Thyroid gland (tissue), 4 donors: ENCODE data around the gene PRSS50. TPM values are rescaled to one million over a fixed set of nuclear protein-coding genes. Genes with fewer than 3 reads are reported as not detected.

Experiments
- DNase-seq, 2 donors: peaks; one replicate each; pipeline ENCODE4 v3.0.0-alpha.2; 2019
- H3K27ac ChIP-seq, 3 donors: fragments of 200-600 bp; sonication (generic); 1 replicate in 2 of 3; 2 replicates in 1 of 3; pipeline ENCODE4 v1.5.1; 2016 to 2019; ENCODE audit warnings: mild to moderate bottlenecking in 1 of 3, moderate library complexity in 1 of 3
- H3K27me3 ChIP-seq: fragments of 200-600 bp; sonication (generic); one replicate; pipeline ENCODE4 v1.5.1; 2019
- H3K36me3 ChIP-seq, 2 donors: fragments of 200-600 bp; sonication (generic); one replicate each; pipeline ENCODE4 v1.5.1; 2016 to 2019
- H3K4me1 ChIP-seq, 2 donors: fragments of 200-600 bp; sonication (generic); one replicate each; pipeline ENCODE4 v1.5.1; 2017 to 2019
- H3K4me3 ChIP-seq, 3 donors: fragments of 200-600 bp; sonication (generic); replicated peaks in 1 of 3; 1 replicate in 2 of 3; 2 replicates in 1 of 3; pipeline ENCODE4 v1.5.1; 2016; ENCODE audit warnings: mild to moderate bottlenecking in 1 of 3
- H3K9me3 ChIP-seq: fragments of 200-600 bp; sonication (generic); one replicate; pipeline ENCODE4 v1.5.1; 2017
- POLR2A ChIP-seq, 2 donors: fragments of 450-650 bp; IDR thresholded peaks; one replicate each; pipeline ENCODE4 v1.6.1; 2017; ENCODE audit warnings: antibody characterized with exemption in 2 of 2, mild to moderate bottlenecking in 2 of 2, moderate library complexity in 1 of 2
- WGBS, 2 donors: methylation state at CpG; one replicate each; pipeline ENCODE4 v1.1.5; 2017; 5-methylcytosine and 5-hydroxymethylcytosine counted together
- intact Hi-C: fragments of 100-400 bp; cut with DNase I; formaldehyde crosslinking; loops from one replicate; pipeline ENCODE4 v1.15.1; 2023
- total RNA-seq, 4 donors: library from RNA; depleted of rRNA; stranded (reverse); fragments of >200 nt; gene quantifications; one replicate each; pipeline ENCODE4 v1.2.3, GENCODE V29; 2016
- TF ChIP-seq, protein P1 (sequence below), 6 experiments: fragments of 200-600 bp in 3 of 6; fragments of 450-650 bp in 3 of 6; sonication (generic) in 3 of 6; IDR thresholded peaks; one replicate each; pipeline ENCODE4 v1.5.1; 2016 to 2019; ENCODE audit warnings: antibody characterized with exemption in 6 of 6, mild to moderate bottlenecking in 2 of 6, inconsistent platforms in 1 of 6, moderate library complexity in 1 of 6

The PRSS50 gene
- total RNA-seq, 4 donors from 2014 or later = 1.7 to 6.0 (median 3.6) TPM

- no peak for TF ChIP-seq POLR2A (IDR thresholded peaks at IDR 0.05)
- TF ChIP-seq, protein P1, sequence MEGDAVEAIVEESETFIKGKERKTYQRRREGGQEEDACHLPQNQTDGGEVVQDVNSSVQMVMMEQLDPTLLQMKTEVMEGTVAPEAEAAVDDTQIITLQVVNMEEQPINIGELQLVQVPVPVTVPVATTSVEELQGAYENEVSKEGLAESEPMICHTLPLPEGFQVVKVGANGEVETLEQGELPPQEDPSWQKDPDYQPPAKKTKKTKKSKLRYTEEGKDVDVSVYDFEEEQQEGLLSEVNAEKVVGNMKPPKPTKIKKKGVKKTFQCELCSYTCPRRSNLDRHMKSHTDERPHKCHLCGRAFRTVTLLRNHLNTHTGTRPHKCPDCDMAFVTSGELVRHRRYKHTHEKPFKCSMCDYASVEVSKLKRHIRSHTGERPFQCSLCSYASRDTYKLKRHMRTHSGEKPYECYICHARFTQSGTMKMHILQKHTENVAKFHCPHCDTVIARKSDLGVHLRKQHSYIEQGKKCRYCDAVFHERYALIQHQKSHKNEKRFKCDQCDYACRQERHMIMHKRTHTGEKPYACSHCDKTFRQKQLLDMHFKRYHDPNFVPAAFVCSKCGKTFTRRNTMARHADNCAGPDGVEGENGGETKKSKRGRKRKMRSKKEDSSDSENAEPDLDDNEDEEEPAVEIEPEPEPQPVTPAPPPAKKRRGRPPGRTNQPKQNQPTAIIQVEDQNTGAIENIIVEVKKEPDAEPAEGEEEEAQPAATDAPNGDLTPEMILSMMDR (IDR thresholded peaks at IDR 0.05) = no peak
- intact Hi-C loops = no loop called here
- Histone ChIP-seq H3K4me1 (no peaks in the 10 kb centered on the region), H3K27ac (no peak overlapping the region), H3K4me3 (no peak overlapping the region), H3K9me3 (no peaks in the 10 kb centered on the region), H3K36me3 (no peaks in the 10 kb centered on the region), H3K27me3 (no peaks in the 10 kb centered on the region)
- DNase-seq = no peak
- WGBS, 2 donors = 86 to 87% methylated on average over 12 of the region's 14 CpGs
Measured at GRCh38 chr3:46713050-46713897, 4.4 kb downstream of the PRSS50 start.

GRCh38 chr3:46712191-46713049 is 5.2 kb downstream of the PRSS50 start:
- no peak for DNase-seq
- intact Hi-C loops = no loop called here
- H3K4me3 ChIP-seq = no peak overlapping the region
- TF ChIP-seq, protein P1 (IDR thresholded peaks at IDR 0.05) = no peak
- no peak for TF ChIP-seq POLR2A (IDR thresholded peaks at IDR 0.05)
- no peaks in the 10 kb centered on the region for H3K36me3 ChIP-seq
- H3K4me1 ChIP-seq = no peaks in the 10 kb centered on the region
- no peaks in the 10 kb centered on the region for H3K27me3 ChIP-seq
- no peaks in the 10 kb centered on the region for H3K9me3 ChIP-seq
- 87 to 89% methylated on average over 9 to 13 of the region's 13 CpGs for WGBS, 2 donors
- no peak overlapping the region for H3K27ac ChIP-seq

DNA sequence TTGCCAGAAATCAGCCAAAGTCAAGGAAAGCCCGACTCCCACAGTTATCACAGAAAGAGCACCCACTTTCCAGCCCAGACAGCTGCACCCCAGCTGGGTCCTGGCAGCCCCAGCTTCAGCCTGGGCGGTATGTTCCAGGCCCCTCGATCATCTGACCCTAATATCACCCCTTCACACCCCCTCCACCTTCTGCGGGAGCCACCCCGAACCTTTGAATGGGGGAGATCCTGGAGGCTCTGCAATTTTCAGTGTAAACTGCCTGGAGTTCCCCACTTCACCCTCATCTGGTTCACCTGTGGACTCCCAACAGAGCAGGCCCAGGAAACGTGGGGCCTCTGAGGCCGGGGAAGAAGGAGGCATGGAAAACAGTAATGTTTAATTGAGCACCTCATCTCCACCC is 5.9 kb downstream of the PRSS50 start:
- 90 to 95% methylated on average over 6 to 7 of the region's 7 CpGs for WGBS, 2 donors
- intact Hi-C loops = no loop called here
- Histone ChIP-seq H3K4me3 (no peak overlapping the region), H3K4me1 (no peaks in the 10 kb centered on the region), H3K27me3 (no peaks in the 10 kb centered on the region), H3K36me3 (no peaks in the 10 kb centered on the region), H3K9me3 (no peaks in the 10 kb centered on the region), H3K27ac (no peak overlapping the region)
- TF ChIP-seq POLR2A (IDR thresholded peaks at IDR 0.05) = no peak
- TF ChIP-seq, protein P1 (IDR thresholded peaks at IDR 0.05) = no peak
- no peak for DNase-seq

DNA sequence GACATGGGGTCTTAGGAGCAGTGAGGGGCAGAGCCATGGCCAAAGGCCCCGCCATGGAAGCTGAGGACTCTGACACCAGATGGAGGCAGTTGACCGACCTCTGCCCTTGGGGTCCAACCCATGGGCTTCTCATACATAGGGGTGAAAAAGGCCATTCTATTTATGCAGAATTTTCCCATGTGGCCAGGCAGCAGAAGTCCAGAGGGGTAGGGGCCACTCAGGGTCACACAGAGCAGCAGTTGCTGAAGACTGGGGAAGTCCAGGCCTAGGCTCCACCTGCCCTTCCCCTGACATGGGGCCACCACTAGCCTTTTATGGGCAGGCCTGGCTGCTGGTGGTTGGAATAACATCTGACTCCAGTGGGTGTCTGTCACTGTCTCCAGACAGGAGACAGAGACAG is 6.4 kb downstream of the PRSS50 start:
- no peak for DNase-seq
- Histone ChIP-seq H3K27ac (no peak overlapping the region), H3K27me3 (no peaks in the 10 kb centered on the region), H3K9me3 (no peaks in the 10 kb centered on the region), H3K4me3 (no peak overlapping the region), H3K4me1 (no peaks in the 10 kb centered on the region), H3K36me3 (no peaks in the 10 kb centered on the region)
- 77 to 100% methylated on average over 2 of the region's 2 CpGs for WGBS, 2 donors
- intact Hi-C loops = no loop called here
- TF ChIP-seq, protein P1 (IDR thresholded peaks at IDR 0.05) = no peak
- TF ChIP-seq POLR2A (IDR thresholded peaks at IDR 0.05) = no peak
